GM19452 (cell line): ENCODE measurements around the gene ENPP6.
"Not testable (repeated sequence)": the region's sequence is repeated elsewhere in the genome, so short reads cannot be mapped to it uniquely, and the experiment has no call there.

Source experiments
- ATAC-seq: cut with Tn5 transposase; IDR thresholded peaks from one replicate; pipeline ENCODE4 v1.9.1; 2021; ENCODE audit not compliant: unreplicated experiment

ENPP6 gene

DNA sequence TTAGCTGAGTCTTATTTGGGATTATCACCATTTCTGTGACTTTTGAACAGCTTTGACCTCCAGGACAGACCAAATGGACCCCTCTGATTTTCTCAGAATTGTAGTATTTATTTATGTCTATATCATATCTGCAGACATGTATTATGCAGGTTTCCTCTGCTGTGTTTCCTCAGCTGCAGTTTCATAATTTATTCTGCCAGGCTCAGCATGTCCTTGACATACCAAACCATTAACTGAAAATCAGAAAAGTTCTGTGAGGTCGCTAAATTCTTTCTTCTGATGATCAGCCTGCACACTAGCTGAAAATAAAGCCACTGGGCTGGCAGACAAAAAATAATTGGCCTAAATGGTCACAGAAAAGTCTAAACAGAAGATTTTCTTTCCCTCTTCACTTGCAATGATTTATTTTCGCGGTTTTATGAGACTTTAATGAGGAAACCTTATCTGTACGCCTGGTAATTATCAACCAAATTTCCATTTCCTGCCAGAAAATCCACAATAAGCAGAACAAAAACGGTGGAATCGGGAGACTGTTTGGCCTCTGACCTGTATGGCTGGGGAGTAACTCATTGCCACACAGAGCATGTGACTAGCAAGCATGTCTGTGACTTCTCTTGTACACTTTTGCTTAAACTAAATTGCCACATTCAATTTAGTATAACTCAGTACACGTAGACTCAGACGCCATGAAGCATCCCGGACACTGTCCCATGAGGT lies 150.9 kb downstream of the ENPP6 start:
- ATAC-seq: no peak

DNA sequence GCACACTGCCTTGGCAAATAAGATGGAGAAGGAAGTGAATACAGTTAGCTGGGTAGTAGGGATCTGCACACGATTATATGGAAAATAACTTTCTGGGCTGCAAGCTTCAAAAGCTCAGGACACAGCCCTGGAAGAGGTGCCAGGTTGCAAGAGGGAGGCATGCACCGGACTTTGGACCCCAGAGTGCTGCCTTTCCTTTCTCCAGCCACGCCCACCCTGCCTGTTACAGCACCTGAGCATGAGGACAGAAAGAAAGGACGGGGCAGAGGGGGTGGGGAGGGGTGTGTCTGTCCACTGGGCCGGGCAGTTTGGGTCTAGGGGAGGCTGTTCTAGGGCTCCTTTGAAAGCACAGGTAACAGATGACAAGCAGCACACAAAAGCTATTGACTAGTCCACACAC lies 152.8 kb downstream of the ENPP6 start:
- ATAC-seq: no peak

DNA sequence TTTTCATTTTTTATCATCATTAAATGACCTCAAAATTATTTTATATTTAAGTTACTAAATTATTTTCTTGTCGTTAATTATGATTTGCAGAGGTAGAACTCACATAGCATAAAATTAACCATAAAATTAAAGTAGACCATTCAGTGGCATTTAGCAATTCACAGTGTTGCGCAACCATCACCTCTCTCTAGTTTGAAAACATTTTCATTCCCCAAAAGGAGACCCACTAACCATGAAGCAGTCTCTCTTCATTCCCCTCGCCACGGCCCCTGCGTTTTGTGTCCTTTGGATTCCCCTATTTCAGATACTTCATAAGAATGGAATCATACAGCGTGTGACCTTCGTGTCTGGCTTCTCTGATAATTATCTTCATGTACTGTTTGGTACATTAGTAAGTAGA lies 154.9 kb downstream of the ENPP6 start:
- no peak for ATAC-seq

DNA sequence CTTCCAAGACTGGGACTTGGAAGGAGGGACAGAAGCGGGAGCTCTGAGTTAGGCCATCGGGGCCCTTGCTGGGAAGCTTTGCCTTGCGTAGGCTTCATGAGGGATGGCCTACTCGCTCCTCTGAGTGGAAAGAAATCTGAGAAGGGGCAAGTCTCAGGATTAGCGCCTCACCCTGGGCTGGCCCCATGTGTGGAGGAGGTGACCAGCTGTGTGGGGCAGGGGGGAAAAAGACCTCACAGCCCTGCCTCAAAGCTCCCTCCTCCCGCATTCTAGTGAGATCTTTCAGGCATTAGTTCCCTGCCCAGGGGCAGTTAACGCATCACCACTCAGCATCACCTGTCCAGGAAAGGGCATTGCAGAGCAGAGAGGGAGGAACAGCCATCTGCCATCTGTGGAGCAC lies 156.1 kb downstream of the ENPP6 start:
- no peak for ATAC-seq

DNA sequence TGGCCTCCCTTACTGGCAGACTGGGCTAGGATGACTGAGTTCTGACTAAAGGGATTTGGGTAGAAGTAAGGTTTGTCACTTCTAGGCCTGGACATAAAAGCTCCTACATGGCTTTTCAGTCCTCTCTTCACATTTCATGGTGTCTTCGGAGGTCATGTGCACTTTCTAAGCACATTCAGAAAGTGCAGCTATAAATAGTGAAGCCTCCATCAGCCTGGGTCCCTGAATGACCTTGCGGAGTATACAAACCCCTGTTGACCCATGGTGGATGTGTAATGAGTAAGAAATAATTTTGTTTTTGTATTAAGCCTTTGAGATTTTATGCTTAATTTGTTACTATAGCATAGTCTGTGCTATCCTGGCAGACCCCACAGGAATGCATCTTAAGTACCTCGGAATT lies 158.6 kb downstream of the ENPP6 start:
- no peak for ATAC-seq

DNA sequence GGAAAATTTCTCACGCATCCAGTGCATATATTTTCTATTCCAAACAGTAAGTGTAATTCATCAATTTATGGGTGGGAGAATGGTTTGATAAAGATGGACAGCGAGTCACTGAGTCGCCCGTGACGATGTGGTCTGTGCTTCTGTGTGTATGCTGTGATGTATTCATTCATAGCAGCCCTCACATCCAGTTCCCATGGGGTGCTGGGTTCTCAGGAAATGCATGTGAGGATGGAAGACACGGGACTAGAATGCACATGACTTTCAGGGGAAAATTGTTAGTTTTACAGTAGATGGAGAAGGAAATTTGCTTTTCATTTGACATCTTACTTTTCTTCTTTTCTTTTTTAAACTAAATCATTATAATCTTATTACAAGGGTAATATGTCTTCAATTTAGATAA lies 159.6 kb downstream of the ENPP6 start:
- no peak for ATAC-seq

DNA sequence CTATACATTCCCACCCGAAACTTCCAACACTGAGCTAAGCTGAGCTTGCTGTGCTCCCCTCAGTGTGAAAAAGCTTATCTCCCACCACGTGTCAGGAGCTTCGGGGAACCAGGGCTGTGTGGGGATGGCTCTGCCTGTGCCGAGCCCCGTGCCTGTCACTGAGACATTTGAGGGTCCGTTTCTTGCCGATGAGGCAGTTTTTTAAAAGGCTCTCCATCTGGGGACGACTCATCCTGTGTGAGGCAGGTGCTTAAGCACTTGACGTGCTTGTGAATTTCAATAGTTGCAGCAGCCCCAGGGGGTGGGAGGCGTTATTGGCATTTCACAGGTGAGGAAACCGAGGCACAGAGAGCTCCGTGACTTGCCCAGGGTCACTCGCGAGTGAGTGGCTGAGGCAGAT lies 160.8 kb downstream of the ENPP6 start:
- no peak for ATAC-seq

DNA sequence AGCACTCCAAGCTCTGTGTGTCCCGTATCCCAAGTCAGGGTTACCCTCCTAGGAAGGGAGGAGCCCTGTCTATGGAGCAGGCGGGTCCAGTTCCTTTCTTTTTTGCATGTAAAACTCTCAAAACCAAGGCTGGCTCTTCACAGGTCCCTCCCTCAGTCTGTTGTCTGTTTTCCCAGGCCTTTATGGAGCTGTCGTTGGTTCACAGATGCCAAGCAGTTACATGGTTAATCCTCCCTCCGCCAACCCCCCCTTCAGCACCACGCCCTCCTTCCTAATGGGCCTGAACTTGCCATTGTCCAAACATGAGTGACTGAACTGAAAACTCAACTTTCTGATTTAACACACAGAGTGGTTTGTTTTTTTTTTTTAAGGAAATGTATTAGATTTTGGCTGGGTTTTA lies 164.2 kb downstream of the ENPP6 start:
- no peak for ATAC-seq

DNA sequence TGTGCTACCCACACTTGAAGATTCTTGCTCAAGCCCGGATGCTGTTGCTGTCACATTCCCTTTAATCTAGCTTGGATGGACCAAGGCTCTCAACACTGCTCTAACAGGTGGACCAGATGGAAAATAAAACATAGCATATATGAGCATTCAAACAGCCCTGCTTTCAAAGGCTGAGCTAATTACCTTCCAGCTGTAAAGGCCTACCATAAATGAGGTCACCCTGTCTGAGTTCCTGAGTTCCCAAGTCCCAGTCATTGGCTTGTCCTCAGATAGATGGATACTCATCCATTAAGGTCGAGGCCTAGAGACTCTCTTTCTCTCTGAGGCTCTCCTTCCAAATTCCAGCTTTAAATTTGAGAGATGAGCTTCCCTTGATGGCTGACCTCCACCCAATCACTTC lies 165.1 kb downstream of the ENPP6 start:
- no peak for ATAC-seq

DNA sequence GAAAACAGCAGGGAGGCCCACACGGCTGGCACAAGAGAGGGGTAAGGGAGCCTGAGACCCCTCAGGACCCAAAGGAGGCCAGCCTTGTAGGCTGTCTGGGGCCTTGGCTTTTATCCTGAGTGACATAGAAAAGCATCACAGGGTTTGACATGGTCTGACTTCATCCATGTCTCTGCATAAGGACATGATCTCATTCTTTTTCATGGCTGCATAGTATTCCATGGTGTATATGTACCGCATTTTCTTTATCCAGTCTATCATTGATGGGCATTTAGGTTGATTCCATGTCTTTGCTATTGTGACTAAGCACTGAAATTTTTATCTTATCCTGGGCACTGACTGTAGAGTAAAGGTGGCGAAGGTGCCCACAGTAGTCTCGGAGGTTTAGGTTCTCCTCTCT lies 166.4 kb downstream of the ENPP6 start:
- not testable (repeated sequence) for ATAC-seq

DNA sequence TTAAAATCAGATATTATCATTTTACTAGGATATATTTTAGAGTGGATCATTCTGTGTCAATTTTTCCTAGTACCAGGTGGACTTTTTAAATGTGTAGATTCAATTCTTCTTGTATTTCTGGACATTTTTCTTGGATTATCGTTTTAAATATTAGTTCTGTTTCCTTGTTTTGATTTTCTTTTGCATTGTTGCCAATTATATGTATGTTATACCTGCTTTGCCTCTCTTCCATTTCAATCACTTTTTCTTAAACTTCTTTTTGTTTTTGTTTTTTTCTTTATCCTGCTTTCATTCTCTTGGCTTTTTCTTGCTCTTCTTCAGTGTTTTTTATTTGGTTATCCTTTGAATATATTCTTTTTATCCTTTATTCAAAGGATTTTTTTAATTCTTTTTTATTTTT lies 171.5 kb downstream of the ENPP6 start:
- ATAC-seq: no peak

DNA sequence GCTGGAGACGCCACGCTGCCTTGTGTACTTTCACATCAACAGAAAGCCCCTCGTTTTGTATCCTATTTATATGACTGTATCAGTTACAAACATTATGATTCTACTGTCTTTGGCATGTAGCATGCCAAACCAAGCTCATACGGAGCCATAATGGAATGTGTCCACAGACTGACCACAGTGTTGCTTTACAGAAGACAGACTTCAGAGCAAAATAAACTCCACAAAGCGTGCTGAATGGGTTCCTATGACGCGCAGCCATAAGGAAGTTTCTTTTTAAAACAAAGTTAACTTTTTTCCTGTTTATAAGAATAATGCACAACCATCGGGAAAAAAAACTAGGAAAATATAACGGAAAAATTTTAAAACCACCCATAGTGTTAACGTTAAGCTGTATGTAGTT lies 176.5 kb downstream of the ENPP6 start:
- ATAC-seq: no peak

DNA sequence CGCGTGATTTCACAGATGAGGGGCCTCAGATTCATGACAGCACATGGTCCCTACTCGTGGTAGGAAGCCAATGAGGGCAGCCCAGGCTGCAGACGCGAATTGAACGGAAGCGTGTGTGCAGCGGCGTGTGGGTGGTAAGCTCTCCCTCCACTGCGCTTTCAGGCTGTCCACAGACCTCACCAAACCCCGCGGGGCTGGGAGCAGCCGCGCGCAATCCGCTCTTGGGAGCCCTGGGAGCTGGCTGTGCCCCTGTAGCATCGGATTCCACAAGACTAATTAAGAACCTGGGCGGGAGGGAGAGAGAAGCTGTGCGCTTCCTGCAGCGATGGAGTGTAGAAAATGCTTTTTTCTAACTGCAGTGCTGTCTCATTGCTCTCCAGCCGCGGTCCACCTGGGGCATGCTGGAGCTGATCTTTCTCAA lies 177.7 kb downstream of the ENPP6 start:
- ATAC-seq: no peak
